ENCODE data around the gene TRDMT1.

TRDMT1 gene

GRCh38 chr10:17109475-17110207, 91.8 kb downstream of the TRDMT1 start:
- no peak for DNase-seq (ENCODE audit: low read depth in 2 of 3, low spot score in 2 of 3)

- DNase-seq (ENCODE audit: low read depth in 2 of 3, low spot score in 2 of 3) = no peak
Observed at GRCh38 chr10:17109046-17109445, 92.4 kb downstream of the TRDMT1 start.

- no peak for DNase-seq (ENCODE audit: low read depth in 2 of 3, low spot score in 2 of 3)
Observed at GRCh38 chr10:17106991-17107390, 94.5 kb downstream of the TRDMT1 start.

- no peak for DNase-seq (ENCODE audit: low read depth in 2 of 3, low spot score in 2 of 3)
Observed at GRCh38 chr10:17101910-17102266, 99.6 kb downstream of the TRDMT1 start.

GRCh38 chr10:17101257-17101909, 100.1 kb downstream of the TRDMT1 start:
- no peak for DNase-seq (ENCODE audit: low read depth in 2 of 3, low spot score in 2 of 3)

- DNase-seq (ENCODE audit: low read depth in 2 of 3, low spot score in 2 of 3) = no peak
Observed at GRCh38 chr10:17100586-17100985, 100.9 kb downstream of the TRDMT1 start.

GRCh38 chr10:17098012-17098411, 103.5 kb downstream of the TRDMT1 start:
- no peak for DNase-seq (ENCODE audit: low read depth in 2 of 3, low spot score in 2 of 3)
